Measurements from ENCODE around the gene KIF7. TPM values are rescaled to one million over a fixed set of nuclear protein-coding genes. Genes with fewer than 3 reads are reported as not detected.

Gene KIF7
- polyA plus RNA-seq, 3 donors = not detected

DNA sequence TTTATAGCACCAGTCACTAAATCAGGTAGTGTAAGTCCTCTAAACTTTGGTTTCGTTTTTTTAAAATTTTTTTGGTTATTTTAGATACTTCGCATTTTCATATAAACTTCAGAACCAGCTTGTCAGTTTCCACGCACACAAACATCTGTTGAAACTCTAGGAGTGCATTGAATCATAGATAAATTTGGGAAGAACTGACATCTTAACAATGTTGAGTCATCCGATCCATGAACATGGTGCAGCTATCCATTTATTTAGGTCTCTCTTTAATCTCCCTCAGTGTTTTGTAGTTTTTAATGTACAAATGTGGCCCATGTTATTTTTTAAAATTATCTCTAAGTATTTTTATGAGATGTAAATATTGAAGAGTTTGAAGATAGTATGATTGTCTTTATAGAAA is 62.2 kb downstream of the KIF7 start:
- Histone ChIP-seq H3K36me3 (replicated peaks in 1 of 2; ENCODE audit: control insufficient read depth in 1 of 2, insufficient read depth in 2 of 2, low read length in 2 of 2) (peaks cover 63 to 91% of the 10 kb centered on the region in 2 donors), H3K79me2 (ENCODE audit: insufficient read depth, low read length) (peaks cover 16% of the 10 kb centered on the region), H2AFZ (ENCODE audit: insufficient read depth, low read depth, low read length, poor library complexity, severe bottlenecking) (no peak overlapping the region), H3K9ac (ENCODE audit: insufficient read depth, low read length, poor library complexity, severe bottlenecking) (no peak overlapping the region), H3K4me1 (ENCODE audit: control insufficient read depth in 1 of 2, insufficient read depth in 2 of 2, low read length in 2 of 2) (no peaks in the 10 kb centered on the region), H3K4me3 (replicated peaks in 1 of 3; ENCODE audit: low read depth in 2 of 3, low read length in 3 of 3) (no peak overlapping the region), H3K9me3 (replicated peaks in 1 of 2; ENCODE audit: control insufficient read depth in 1 of 2, insufficient read depth in 1 of 2, low read length in 2 of 2) (no peaks in the 10 kb centered on the region), H4K20me1 (ENCODE audit: insufficient read depth, low read length) (no peaks in the 10 kb centered on the region), H3K27ac (ENCODE audit: low read depth in 1 of 2, low read length in 2 of 2) (no peak overlapping the region), H3K4me2 (replicated peaks; ENCODE audit: extremely low read depth, low read length, poor library complexity, severe bottlenecking) (no peak overlapping the region), H3K27me3 (ENCODE audit: control insufficient read depth in 2 of 2, insufficient read depth in 2 of 2, low read length in 2 of 2) (no peaks in the 10 kb centered on the region)
- TF ChIP-seq, protein P1, sequence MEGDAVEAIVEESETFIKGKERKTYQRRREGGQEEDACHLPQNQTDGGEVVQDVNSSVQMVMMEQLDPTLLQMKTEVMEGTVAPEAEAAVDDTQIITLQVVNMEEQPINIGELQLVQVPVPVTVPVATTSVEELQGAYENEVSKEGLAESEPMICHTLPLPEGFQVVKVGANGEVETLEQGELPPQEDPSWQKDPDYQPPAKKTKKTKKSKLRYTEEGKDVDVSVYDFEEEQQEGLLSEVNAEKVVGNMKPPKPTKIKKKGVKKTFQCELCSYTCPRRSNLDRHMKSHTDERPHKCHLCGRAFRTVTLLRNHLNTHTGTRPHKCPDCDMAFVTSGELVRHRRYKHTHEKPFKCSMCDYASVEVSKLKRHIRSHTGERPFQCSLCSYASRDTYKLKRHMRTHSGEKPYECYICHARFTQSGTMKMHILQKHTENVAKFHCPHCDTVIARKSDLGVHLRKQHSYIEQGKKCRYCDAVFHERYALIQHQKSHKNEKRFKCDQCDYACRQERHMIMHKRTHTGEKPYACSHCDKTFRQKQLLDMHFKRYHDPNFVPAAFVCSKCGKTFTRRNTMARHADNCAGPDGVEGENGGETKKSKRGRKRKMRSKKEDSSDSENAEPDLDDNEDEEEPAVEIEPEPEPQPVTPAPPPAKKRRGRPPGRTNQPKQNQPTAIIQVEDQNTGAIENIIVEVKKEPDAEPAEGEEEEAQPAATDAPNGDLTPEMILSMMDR (IDR thresholded peaks at IDR 0.05) = no peak
- intact Hi-C loops (cut with micrococcal nuclease) = no loop called here
- Mint-ChIP-seq H3K4me1 (no peaks in the 10 kb centered on the region), H3K36me3 (peaks cover 56 to 71% of the 10 kb centered on the region in 2 donors), H3K27me3 (ENCODE audit: low read depth in 3 of 3) (no peaks in the 10 kb centered on the region), H3K27ac (no peak overlapping the region), H3K4me3 (no peak overlapping the region), H3K9me3 (no peaks in the 10 kb centered on the region)
- WGBS (ENCODE audit: insufficient coverage) = no CpG with 5 or more reads among the region's 4 CpGs
- DNase-seq = no peak

- H3K9me3 ChIP-seq (replicated peaks in 1 of 2; ENCODE audit: control insufficient read depth in 1 of 2, insufficient read depth in 1 of 2, low read length in 2 of 2) = no peaks in the 10 kb centered on the region
- H3K27ac Mint-ChIP-seq = peak overlapping the region in 1 of 7 donors; percentile 4
- no peak overlapping the region for H3K4me2 ChIP-seq (replicated peaks; ENCODE audit: extremely low read depth, low read length, poor library complexity, severe bottlenecking)
- H3K9me3 Mint-ChIP-seq = no peaks in the 10 kb centered on the region
- H3K27ac ChIP-seq (ENCODE audit: low read depth in 1 of 2, low read length in 2 of 2) = no peak overlapping the region
- peaks cover 20% of the 10 kb centered on the region for H3K79me2 ChIP-seq (ENCODE audit: insufficient read depth, low read length)
- peaks cover 64 to 91% of the 10 kb centered on the region in 2 donors for H3K36me3 ChIP-seq (replicated peaks in 1 of 2; ENCODE audit: control insufficient read depth in 1 of 2, insufficient read depth in 2 of 2, low read length in 2 of 2)
- no peaks in the 10 kb centered on the region for H3K4me1 Mint-ChIP-seq
- TF ChIP-seq, protein P1 (IDR thresholded peaks at IDR 0.05) = no peak
- WGBS (ENCODE audit: insufficient coverage) = no CpG with 5 or more reads among the region's 5 CpGs
- H3K27me3 ChIP-seq (ENCODE audit: control insufficient read depth in 2 of 2, insufficient read depth in 2 of 2, low read length in 2 of 2) = no peaks in the 10 kb centered on the region
- H3K9ac ChIP-seq (ENCODE audit: insufficient read depth, low read length, poor library complexity, severe bottlenecking) = no peak overlapping the region
- H3K4me3 Mint-ChIP-seq = no peak overlapping the region
- H2AFZ ChIP-seq (ENCODE audit: insufficient read depth, low read depth, low read length, poor library complexity, severe bottlenecking) = no peak overlapping the region
- H4K20me1 ChIP-seq (ENCODE audit: insufficient read depth, low read length) = no peaks in the 10 kb centered on the region
- no peak overlapping the region for H3K4me3 ChIP-seq (replicated peaks in 1 of 3; ENCODE audit: low read depth in 2 of 3, low read length in 3 of 3)
- DNase-seq = no peak
- intact Hi-C loops (cut with micrococcal nuclease) = no loop called here
- no peaks in the 10 kb centered on the region for H3K27me3 Mint-ChIP-seq (ENCODE audit: low read depth in 3 of 3)
- peaks cover 47 to 60% of the 10 kb centered on the region in 2 donors for H3K36me3 Mint-ChIP-seq
- no peaks in the 10 kb centered on the region for H3K4me1 ChIP-seq (ENCODE audit: control insufficient read depth in 1 of 2, insufficient read depth in 2 of 2, low read length in 2 of 2)
Measured at GRCh38 chr15:89591834-89592233, 63.4 kb downstream of the KIF7 start.
